GM19035 (cell line): Measurements from ENCODE around the gene CCDC85C.

Source experiments
- ATAC-seq: cut with Tn5 transposase; IDR thresholded peaks from one replicate; pipeline ENCODE4 v1.9.1; 2021; ENCODE audit not compliant: unreplicated experiment

CCDC85C gene

DNA sequence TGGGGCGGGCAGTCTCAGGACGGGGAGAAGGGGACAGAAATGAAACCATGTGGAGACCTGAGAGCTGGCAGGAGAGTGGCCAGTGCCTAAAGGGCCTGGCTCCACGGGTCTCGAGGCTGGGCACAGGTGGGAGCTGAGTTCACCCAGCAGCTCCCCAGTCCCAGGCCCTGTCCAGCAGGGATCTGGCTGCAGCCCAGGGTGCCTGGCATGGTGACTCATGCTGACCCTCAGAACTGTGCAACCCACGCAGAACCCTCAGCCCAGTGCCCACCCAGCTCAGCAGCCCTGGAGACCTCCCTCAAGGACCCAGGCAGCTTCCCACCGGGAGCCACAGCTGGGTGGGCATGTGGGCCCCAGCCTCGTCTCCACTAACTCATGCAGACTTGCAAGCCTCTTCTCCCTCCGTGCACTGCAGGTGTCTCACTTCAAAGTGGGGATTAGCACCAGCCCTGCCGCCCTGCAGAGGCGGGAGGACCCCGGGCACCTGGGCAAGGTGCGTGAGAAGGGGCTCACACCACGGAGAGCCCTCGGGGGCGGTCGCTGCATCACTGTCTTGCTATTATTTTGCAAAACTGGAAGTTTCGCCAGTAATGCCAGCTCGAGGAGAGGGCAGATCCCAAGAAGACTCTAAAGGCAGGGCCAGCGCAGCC is 76.5 kb downstream of the CCDC85C start:
- ATAC-seq = no peak

DNA sequence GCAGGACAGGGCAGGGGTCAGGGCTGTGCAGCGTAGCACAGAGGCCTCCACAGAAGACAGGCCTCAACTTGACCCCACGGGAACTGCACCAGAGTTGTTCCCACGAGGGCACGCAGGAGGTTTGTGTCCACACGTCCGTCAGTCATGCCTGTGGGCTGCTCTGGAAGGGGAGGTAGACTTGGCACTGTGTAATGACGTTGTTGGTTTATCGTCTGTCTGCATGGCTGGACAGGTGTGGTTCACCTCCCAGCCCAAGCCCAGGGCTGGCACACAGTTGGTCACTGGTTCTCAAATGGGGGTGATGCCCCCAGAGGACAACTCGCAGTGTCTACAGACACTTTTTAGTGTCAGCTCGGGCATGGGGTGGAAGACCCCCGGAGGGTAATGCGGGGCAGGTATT is 77.0 kb downstream of the CCDC85C start:
- no peak for ATAC-seq

DNA sequence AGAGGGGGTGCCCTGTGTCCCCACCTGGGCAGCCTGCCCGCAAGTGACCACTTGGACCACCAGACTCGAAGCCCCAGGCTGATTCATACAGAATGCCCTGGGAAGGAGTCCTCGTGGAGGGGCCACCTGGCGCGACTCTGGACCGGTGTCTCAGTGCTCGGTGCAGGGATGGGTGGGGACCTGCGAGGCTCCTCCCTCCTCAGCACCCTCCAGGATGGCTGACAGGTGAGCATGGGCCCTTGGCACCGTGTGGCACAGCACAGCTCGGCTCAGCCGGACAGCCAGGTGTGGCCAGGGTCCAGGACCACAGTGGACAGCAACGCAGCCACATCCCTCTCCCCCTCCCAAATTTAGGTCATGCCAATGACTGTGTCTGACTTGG is 78.3 kb downstream of the CCDC85C start:
- no peak for ATAC-seq

DNA sequence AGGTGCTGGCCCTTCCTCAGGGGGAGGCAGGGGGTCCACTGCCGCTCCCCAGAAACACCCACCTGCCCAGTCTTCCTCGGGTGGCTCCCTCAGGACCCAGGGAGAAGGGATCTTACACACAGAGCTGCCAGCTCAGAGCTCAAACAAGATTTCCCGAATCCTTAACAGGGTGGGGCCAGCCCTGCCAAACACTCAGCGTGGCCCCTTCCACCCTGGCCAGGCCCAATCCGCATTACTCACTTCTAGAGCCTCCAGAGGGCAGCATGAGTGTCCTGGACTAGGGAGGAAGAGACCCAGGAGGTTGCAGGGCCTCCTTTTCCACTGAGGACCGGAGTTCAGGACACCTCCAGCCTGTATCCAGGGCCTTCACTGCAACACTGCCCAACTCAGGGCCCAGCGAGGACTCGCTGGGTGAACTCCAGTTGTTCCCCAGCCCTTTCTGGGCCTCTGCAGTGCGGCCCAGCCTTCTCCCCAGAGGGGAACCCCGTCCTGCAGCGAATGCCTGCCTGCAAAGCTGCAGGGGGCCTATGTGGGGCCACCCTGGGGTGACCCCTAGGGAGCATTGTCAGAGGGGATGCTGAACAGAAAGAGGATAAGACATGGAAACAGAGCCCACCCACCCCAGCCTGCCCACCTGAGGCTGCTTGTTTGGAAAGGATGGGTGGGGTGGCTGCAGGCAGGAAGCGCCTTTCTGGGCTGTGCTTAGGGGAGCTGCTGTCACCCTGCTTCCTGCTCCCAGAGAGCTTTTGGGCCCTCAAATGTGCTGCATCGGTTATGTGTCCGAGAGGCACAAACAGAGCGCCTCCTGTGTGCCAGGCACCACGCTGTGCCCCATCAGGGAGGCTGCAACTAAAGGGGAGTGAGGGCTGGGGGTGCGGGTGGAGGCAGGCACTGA is 79.0 kb downstream of the CCDC85C start:
- ATAC-seq = no peak

DNA sequence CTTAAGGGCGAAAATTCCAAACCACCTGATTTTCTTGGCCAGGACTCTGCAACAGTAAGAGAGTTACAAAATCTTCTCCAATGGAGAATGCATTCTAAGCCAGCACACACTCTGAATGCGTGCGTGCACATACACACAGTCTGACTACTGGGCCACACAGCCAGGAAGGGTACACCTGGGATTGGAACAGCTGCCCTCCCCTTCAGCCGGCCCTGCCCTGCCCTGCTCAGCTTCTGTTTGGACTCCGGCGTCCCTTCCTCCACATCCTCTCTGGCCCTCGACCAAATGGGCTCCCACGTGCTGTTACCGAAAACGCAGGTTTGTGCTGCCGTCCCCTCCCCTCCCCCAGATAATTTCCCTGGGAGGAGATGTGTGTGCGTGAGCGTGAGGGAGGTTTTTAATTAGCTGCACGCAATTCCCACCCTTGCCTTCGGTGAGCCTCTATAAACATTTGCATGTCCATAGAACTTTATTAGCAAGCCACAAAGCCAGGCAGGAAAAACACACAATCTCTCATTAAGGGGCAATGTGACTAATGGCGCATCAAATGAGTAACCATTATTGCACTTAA is 79.8 kb downstream of the CCDC85C start:
- ATAC-seq = no peak

DNA sequence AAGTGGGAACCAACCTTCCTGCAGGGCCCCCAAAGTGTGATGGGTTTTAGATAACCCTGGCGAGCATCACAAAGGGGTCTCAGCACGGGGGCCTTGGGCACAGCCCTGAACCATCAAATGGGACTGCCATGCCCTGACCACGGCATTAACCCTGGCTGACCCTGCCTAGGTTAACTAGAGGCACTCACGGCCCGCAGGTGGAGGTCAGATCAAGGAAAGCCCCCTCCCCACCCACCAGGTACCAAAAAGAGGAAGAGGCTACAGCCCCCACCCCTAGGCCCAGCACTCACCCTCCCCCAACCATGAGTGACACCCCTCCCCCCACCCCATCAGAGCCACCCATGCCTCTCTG is 80.3 kb downstream of the CCDC85C start:
- ATAC-seq = no peak

DNA sequence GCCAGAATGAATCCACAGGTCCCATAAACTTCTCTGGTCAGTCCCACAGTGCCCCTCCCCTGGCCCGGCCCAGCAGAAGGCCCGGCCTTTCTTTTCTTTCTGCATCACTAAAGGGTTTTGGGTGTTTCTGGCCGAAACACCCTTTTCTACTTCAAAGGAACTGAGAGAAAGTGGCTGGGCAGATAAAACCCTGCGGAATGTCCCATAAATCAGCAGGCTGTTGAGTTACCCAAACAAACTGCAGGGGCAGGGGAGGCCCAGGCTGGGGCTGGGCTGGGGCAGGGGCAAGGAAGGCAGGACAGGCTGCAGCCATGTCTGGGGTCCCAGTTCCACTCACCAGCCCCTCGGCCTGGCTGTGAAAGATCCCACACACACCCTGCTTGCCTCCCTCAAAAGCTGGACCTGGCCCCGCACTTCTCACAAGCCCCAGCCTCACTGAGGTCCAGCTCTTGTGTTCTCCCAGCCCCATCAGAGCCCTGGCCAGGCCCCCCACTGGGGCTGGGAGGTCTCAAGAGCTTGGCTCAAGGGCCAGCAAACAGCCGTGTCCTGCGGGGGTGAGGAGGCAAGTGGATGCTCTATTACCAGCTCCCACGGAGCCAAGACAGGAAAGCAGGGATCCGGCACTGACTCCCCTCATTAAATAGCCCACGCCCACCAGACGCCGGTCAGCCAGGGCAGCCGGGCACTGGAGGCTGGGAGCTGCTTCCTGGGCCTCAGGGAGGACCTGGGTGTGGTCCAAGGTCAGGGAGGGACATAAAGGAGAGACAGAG is 80.9 kb downstream of the CCDC85C start:
- no peak for ATAC-seq

DNA sequence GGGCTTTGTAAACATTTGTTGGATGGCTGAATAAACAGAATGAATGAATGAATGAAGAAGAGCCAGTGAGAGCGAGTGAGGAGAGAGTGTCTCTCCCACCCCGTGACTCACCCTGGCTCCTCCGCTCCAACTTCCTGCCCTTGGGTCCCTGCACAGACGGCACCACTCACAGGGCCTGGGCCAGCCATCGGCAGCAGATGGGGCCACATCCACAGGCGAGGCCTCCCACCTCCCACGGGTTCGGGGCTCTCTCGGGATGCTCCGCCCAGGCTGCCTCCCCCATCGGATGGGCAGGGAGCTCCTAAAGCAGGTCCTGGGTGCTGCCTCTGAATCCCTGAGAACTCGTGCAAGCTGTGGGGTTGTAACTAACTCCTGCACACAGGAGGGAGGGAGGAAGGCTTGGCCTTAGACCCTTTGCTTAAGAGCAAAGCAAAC is 81.5 kb downstream of the CCDC85C start:
- no peak for ATAC-seq

DNA sequence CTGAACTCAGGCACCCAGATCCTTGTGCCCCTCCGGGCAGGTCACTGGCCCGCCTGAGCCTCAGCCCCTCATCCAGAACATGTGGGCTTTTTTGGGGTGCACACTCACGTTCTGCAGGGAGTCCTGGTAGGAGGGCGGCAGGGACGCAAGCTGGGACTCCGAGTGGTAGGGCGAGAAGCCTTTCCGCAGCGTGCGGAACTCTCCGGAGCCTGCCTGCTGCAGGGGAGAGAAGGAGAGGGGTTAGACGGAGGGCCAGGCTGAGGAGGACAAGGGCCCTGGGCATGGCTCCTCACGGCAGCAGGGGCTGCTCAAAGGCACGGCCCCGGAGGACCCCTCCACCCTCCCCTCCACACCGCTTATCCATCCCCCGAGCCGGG is 82.0 kb downstream of the CCDC85C start:
- ATAC-seq = no peak

DNA sequence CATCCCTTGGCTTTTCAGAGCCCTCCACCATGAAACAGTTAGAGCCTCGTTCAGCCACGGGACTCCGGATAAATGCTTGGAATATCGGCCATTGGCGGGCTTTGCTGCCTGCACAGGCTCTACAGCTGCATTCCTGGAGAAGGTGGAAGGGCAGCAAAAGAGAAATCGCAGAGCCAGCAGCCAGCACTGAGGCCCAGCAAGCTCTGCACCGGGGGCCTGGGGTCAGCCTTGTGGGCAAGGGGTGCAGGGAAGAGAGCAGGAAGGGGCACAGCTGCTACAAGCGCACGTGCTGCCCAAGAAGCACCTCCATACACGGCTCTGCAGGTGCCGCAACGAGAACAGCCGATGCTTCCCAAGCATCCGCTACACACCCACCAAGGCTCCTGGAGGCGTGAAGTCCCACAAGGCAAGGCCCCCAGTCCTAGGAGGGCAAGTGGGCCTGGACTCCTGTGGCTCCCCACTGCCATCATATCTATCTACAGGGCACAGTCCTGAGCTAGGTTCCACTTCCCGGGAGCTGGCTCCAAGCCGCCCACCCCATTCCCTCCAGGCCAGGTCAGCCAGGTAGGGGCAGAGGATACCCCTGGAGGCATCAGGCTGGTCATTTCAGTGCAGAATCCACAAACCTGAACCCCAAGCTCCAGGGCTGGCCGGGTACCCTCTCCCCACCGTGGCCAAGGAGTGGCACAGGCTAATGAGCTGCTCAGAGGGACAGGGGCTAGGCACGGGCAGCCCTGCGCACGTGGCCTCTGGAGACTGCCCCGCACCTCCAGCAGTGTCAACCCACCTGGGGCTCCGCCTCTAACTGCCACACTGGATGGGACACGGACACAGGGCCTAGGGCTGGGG is 82.6 kb downstream of the CCDC85C start:
- no peak for ATAC-seq

DNA sequence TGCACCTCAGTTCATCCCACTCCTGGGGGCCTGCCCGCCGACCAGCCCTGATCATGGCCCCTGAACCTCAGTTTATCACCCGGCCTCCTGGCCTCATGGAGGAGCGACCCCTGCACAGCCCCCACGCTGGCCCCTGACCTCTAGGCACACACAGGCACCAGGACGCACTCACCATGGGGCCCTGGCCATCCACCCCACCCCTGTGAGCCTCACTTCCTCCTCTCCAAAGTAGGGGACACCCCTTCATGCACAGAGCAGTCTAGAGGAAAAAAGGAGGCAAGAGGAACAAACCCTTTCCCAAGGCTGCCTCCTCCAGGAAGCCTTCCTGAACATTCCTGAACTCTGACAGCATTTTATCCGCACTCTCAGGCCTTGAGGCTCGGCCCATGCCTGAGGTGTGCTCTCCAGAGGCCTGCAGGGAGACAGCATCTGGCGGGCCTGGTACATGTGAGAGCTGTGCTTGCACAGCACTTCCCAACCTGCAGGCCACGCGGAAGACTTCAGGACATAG is 83.4 kb downstream of the CCDC85C start:
- ATAC-seq = no peak

DNA sequence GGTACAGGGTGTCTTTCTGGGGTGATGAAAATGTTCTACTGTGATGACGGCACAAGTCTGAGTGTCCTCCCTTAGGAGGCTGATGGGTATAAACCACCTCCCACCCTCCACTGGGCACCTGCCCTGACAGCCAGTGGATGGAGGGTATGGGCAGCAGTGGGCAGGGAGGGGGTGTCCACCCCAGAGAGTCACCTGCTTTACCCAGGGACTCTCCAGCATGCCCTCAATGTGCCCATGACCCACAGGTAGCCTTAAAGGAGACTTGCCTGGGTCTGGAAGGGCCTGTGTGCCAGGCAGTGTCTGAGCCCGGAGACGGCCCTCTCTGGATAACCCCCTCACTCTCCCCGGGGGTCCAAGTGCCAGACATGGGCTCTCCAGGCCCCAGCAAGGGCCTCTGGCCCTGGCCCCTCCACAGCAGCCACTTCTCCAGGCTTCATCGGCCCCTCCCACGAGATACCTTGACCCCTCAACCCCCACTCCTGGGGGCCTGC is 84.0 kb downstream of the CCDC85C start:
- ATAC-seq = no peak

DNA sequence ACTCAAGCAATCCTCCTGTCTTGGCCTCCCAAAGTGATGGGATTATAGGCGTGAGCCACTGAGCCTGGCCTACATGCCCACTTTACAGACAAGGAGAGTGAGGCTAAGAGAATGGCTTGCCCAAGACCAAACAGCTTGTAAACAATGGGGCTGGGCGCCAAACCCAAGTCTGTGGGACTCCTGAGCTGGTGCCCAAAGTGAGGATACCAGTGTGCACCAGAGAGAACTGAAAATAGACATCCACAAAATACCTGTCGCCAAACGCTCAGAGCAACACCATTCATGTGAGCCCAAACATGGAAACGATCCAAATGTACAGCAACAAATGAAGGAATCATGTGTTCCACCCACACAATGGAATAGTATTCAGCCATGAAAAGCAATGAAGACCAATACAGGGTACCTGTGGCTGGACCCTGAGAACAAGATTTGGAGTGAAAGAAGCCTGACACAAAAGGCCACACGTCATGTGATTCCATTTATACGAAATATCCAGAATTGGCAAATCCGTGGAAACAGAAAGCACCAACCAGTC is 84.6 kb downstream of the CCDC85C start:
- ATAC-seq = no peak

DNA sequence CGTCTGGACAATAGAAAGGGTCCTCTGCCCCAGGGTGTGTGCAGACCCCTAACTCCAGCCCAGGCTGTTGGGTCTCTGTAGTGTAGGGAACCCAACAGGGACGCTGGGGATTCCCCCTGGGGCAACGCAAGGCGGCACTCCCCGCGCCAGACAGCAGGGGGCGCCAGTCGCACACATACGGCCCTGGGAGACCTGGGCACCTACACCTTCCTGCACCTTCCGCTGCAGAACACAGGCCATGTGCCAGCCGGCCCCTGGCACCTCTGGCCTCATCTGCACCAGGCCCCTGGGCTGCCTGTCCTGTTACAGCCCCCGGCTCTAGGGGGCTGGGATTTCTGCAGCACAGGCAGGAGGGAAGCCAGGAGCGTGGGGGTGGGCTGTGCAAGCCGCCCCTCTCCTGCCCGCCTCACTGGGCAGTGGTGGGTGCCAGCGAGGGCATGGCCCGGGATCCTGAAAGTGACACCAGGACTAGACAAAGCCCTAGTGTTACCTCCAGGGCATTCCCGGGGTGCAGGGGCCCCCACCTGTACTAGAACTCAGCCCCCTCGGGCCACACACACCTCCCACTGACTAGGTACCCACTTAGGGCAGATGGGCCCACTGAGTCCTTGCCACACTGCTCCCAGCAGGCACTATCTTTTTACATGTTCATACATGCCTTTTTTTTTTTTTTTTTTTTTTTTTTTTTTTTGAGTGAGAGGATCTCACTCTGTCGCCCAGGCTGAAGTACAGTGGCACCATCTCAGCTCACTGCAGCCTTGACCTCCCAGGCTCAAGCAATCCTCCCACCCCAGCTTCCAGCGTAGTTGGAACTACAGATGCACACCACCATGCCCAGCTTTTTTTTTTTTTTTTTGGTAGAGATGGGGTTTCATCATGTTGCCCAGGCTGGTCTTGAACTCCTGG is 85.3 kb downstream of the CCDC85C start:
- ATAC-seq = peak; percentile 68

DNA sequence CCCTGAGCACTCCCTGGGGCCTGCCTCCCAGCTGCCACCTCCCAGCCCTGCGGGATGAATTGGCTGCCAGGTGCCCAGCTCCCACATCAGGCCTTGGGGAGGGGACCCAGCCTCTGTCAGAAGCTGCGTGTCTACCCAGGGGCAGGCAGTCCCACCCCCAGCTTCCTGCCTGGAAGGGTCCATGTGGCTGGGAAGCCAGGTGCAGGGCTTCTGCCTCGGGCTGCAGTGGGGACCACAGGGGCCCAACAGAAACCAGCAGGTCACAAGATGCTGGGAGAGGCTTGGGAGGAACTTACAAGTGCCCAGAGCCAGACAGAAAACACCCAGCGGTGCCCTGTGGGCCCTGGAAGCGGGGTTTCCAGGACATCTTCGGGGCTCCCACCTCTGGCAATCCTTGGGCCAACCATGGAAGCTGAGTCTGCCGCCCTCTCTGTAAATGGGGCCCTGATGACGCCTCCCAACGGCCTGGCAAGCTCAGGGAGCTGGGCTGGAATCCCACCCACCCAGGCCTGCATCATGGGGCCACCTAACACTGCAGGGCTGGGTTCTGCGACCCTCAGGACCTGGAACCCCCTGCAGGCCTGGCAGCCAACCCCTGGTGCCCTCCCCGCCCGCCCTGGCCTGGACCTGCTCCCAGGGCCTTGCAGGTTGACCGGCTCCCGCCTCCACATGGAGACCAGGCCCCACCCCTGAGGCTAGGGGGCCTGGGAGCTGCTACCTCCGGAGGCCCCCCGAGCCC is 86.2 kb downstream of the CCDC85C start:
- ATAC-seq = no peak

DNA sequence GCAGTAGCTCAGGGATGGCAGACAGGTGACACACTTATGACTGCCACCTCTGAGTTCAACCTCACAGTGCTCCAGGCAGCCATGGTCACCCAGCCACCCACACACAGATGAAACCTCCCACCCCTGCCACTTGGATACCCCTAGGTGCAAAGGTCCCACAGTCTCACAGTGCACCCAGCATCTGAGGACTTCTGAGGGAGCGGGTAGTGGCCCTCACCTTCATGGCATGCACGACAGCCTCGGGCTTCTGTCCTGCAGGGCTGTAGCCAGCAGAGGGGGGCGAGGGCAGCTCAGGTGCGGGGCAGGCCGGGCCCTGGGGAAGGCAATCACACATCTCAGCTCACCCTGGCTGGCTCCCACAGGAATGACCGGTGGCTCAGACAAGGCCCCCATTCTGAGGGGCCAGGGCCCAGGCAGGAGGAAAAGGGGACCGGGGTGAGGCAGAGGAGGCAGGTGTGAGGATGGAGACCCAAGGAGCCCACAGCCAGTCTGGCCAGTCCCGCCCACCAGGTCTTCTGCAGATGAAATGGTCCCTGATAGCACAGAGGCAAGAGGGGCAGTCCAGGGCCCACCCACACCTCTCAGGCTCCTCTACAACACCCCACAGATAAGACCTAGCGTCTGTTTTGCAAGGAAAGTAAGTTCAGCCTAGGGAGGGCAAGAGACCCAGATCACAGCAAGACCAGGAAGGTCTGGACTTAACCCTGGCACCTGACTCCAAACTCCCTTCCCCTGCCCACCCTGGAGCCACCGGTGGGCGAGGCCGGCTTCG is 87.0 kb downstream of the CCDC85C start:
- no peak for ATAC-seq

DNA sequence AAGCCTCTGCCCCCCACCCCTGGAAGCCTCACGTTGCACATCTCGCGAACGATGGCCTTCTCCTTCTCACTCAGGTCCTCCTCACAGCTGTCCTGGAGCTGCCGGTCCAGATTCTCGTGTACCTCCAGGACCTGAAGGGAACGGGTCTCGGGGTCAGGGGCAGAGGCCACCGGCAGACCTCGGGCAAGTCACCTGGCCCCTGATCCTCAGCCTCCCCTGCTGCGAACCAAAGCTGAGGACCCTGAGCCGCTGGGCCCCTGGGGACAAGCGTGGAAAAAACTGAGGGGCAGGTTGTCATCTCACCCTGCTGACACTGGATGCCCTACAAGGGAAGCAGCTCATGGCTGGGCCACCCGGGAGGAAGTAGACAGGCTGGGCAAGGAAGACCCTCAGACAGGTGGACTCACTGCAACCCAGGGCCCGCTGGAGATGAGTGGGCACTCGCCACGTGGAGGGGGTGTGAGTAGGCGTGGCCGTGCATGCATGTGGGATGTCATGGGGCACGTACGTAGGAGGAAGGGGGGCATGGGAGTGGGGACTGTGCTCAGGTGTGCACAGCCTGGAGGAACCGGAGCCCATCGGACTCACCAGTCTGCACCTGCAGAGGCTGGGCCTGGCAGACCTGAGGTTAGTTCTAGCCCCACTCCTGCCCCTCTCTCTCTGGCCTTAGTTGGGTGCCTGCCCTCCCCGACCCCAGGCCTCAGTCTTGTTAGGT is 87.7 kb downstream of the CCDC85C start:
- ATAC-seq = no peak
